PC-9 (cell line): ENCODE measurements around the gene YLPM1.

Experiments
- EZH2 ChIP-seq: fragments of 200-600 bp; sonication (generic); IDR thresholded peaks from 2 replicates; pipeline ENCODE4 v1.8.0; 2017; ENCODE audit warnings: antibody characterized with exemption, low read depth
- TF ChIP-seq, protein P1 (sequence below): fragments of 200-600 bp; sonication (generic); conservative IDR thresholded peaks from 2 replicates; pipeline ENCODE4 v1.6.1; 2017; ENCODE audit warnings: mixed run types, antibody characterized with exemption, mild to moderate bottlenecking, moderate library complexity

DNA sequence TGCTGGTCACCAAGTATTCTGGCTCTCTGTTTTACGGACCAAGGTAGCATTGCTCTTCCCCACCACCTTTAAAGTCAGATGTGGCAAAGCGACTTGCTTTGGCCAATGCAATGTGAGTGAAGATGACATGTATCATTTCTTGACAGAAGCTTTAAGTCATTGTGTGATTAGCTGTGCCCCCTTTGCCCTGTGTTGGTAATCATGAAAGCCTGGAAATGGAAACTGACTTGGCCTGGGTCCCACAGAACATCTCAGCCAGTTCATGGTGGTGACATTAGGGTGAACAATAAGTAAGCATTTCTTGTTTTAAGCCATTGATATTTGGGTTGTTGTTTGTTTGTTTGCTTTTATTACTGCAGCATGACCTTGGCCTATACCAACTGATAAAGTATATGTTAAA lies 15.9 kb upstream of the YLPM1 start:
- TF ChIP-seq, protein P1, sequence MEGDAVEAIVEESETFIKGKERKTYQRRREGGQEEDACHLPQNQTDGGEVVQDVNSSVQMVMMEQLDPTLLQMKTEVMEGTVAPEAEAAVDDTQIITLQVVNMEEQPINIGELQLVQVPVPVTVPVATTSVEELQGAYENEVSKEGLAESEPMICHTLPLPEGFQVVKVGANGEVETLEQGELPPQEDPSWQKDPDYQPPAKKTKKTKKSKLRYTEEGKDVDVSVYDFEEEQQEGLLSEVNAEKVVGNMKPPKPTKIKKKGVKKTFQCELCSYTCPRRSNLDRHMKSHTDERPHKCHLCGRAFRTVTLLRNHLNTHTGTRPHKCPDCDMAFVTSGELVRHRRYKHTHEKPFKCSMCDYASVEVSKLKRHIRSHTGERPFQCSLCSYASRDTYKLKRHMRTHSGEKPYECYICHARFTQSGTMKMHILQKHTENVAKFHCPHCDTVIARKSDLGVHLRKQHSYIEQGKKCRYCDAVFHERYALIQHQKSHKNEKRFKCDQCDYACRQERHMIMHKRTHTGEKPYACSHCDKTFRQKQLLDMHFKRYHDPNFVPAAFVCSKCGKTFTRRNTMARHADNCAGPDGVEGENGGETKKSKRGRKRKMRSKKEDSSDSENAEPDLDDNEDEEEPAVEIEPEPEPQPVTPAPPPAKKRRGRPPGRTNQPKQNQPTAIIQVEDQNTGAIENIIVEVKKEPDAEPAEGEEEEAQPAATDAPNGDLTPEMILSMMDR: no peak
- TF ChIP-seq EZH2: no peak
